Amniotic stem cell (primary cell): ENCODE data around the gene PDHB.

Source experiments
- DNase-seq: peaks from one replicate; lab custom pipeline; 2025; lab: John Stamatoyannopoulos, UW

PDHB gene

GRCh38 chr3:58403513-58404109 is 30.0 kb downstream of the PDHB start:
- no peak for DNase-seq

- no peak for DNase-seq
Observed at GRCh38 chr3:58398669-58399333, 34.8 kb downstream of the PDHB start.

GRCh38 chr3:58394339-58394738 is 39.3 kb downstream of the PDHB start:
- DNase-seq = no peak

GRCh38 chr3:58392181-58392580 is 41.5 kb downstream of the PDHB start:
- DNase-seq = no peak

GRCh38 chr3:58391156-58391865 is 42.3 kb downstream of the PDHB start:
- no peak for DNase-seq

GRCh38 chr3:58388550-58389091 is 45.0 kb downstream of the PDHB start:
- no peak for DNase-seq

GRCh38 chr3:58387650-58388546 is 45.7 kb downstream of the PDHB start:
- no peak for DNase-seq

- no peak for DNase-seq
Observed at GRCh38 chr3:58386626-58387365, 46.8 kb downstream of the PDHB start.

- DNase-seq = no peak
Observed at GRCh38 chr3:58384381-58385090, 49.1 kb downstream of the PDHB start.

- peak; percentile 93 for DNase-seq
Observed at GRCh38 chr3:58383904-58384303, 49.7 kb downstream of the PDHB start.

- DNase-seq = no peak
Observed at GRCh38 chr3:58383476-58383875, 50.2 kb downstream of the PDHB start.

GRCh38 chr3:58379351-58380073 is 54.1 kb downstream of the PDHB start:
- DNase-seq = no peak

- no peak for DNase-seq
Observed at GRCh38 chr3:58377750-58378149, 55.9 kb downstream of the PDHB start.
